ENCODE data around the gene TMEM79. TPM values are rescaled to one million over a fixed set of nuclear protein-coding genes. Genes with fewer than 3 reads are reported as not detected.

Gene TMEM79
- total and polyA plus RNA-seq, 4 donors = 1.6 to 6.8 (median 3.8) TPM

DNA sequence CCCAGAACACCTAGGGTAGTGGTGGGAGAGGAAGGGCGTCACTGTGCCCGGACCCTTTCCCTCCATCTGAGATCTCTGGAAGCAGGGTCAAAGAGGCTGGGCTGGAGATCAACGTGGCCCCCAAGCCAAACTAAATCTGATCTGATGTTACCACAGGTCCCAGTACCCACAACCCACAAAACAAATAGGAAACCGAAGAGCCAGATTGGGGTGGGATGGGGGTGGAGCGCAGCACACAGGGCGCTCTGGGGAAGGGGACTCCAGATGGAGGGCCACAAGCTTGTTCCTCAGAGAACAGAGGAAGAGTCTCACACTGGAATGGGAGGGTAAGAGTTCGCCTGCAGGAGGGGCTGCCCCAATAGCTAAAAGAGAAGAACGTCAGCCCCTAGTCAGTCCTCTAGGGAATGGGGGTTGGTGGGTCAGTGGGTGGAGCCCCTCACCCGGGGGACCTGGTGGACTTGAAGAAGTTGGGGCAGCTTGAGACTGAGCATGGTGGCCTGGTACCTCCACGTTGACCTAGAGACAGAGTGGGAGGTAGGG is 37.8 kb upstream of the TMEM79 start:
- DNase-seq (ENCODE audit: low read depth in 4 of 6, low spot score in 6 of 6) = no peak
- peak overlapping the region; percentile 36 for H3K4me3 ChIP-seq (ENCODE audit: low read depth, low read length)

DNA sequence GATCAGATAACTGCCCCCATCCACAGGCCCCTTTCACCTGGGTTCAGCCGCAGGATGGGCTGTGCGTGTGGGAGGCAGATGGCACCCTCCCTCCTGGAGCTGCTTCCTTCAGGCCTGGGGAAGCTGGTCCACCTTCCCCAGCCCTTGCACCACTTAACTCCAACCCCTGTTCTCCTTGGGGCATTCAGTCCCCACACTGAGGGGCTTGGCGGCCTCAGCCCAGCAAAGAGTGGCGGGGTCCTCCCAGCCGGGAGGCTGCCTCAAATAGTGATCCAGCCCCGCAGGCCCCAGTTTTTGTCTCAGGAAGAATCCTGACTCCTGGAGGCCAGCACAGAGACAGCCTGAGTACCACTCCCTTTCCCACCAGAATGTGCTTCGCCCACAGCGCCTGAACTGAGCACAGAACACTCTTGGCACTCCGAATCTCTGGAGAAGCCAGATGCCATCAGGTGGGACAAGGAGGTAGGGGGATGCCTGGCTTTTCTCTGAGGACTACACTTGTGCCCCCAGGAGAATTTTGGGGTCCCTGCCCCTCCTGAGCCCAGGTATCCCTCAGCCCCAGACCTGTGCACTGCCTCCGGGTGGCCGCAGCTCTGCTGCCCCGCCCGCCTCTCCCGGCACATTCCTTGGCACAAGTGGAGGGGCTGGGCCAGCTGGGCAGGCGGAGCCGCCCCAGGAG is 37.2 kb upstream of the TMEM79 start:
- Histone ChIP-seq H3K27me3 (ENCODE audit: control insufficient read depth, insufficient read depth, low read length) (peaks cover 6% of the 10 kb centered on the region), H3K36me3 (ENCODE audit: control insufficient read depth, insufficient read depth, low read length) (peaks cover 83% of the 10 kb centered on the region), H3K27ac (ENCODE audit: low read depth, low read length) (peak overlapping the region; percentile 96), H3K4me1 (ENCODE audit: control insufficient read depth, insufficient read depth, low read length) (peaks cover 83% of the 10 kb centered on the region), H3K9me3 (ENCODE audit: control insufficient read depth, insufficient read depth, low read length) (no peaks in the 10 kb centered on the region), H3K4me3 (ENCODE audit: low read depth, low read length) (peak overlapping the region; percentile 36)
- 65% methylated on average over 14 of the region's 16 CpGs for WGBS (ENCODE audit: insufficient coverage)
- DNase-seq (ENCODE audit: low read depth in 4 of 6, low spot score in 6 of 6) = peak in 1 of 6 donors; percentile 39

More for the DNA sequence above, 37.8 kb upstream of the TMEM79 start:
- Histone ChIP-seq H3K36me3 (ENCODE audit: control insufficient read depth, insufficient read depth, low read length) (peaks cover 83% of the 10 kb centered on the region), H3K9me3 (ENCODE audit: control insufficient read depth, insufficient read depth, low read length) (no peaks in the 10 kb centered on the region), H3K27me3 (ENCODE audit: control insufficient read depth, insufficient read depth, low read length) (peaks cover 6% of the 10 kb centered on the region), H3K27ac (ENCODE audit: low read depth, low read length) (peak overlapping the region; percentile 15), H3K4me1 (ENCODE audit: control insufficient read depth, insufficient read depth, low read length) (peaks cover 77% of the 10 kb centered on the region)
- whole genome bisulfite sequencing (ENCODE audit: insufficient coverage) = 68% methylated on average over 5 of the region's 10 CpGs

DNA sequence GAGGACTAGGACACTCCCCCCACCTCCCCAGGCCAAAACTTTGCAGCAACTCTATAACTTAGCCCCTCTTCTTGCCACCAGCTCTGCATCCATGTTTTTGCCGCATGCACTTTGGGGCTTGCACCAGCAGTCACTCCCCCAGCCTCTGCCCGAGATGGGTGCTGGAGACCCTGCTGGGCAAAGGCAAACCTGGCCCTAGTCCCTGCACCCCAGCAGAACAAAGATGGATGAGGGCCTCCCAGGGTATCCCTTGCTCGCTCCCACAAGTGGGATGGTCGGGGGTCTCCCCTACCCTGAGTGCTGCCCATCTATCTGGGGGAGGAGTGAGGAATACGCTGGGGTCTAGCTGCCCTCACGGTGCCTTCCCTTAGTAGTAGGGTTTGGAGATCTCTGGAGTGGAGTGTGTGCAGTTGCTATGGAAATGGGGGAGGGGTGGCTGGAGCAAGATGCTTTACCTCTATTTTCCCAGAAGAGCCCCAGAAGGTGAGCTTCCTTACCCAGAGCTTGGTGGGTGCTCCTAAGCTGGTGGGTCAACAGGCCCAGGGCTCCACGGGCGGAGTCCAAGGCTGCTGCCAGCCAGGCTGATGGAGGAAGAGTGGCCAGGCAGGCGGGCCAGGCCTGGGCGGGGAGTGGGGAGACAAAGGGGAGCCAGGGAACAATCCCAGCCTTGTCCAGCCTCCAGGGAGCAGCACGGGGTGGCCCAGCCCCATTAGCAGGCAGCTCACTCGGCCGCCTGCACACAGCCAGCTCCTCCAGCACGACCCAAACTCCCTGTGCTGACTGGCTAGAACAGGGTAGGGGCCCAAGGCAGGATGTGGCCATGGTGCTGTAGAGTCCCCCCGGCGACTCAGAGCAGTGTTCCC is 36.4 kb upstream of the TMEM79 start, which contains the start of gene PAQR6:
TSS of gene PAQR6 (minus strand) at position 597 of the 863 bp plus-strand sequence. CDS start 1,325 bp downstream, outside the sequence.
- peaks cover 85% of the 10 kb centered on the region for H3K4me1 ChIP-seq (ENCODE audit: control insufficient read depth, insufficient read depth, low read length)

DNA sequence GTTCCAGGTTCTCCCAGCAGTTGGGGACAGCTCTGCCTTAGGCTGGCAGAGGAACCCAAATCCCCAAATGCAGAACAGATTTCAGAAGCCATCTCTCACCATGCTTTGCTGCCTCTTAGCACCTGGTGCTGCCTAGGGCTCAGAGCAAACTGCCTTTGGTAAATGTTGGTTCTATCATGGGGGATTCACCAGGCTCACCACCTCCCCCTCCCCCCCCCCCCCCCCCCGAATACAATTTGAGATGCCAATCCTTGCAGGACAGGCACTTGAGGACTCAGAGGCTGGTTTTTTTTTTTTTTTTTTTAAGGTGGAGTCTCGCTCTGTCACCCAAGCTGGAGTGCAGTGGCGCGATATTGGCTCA is 35.8 kb upstream of the TMEM79 start:
- Histone ChIP-seq H3K4me1 (ENCODE audit: control insufficient read depth, insufficient read depth, low read length) (peaks cover 85% of the 10 kb centered on the region), H3K9me3 (ENCODE audit: control insufficient read depth, insufficient read depth, low read length) (no peaks in the 10 kb centered on the region), H3K36me3 (ENCODE audit: control insufficient read depth, insufficient read depth, low read length) (peaks cover 83% of the 10 kb centered on the region), H3K4me3 (ENCODE audit: low read depth, low read length) (no peak overlapping the region), H3K27me3 (ENCODE audit: control insufficient read depth, insufficient read depth, low read length) (peaks cover 6% of the 10 kb centered on the region), H3K27ac (ENCODE audit: low read depth, low read length) (peak overlapping the region; percentile 96)
- DNase-seq (ENCODE audit: low read depth in 4 of 6, low spot score in 6 of 6) = no peak
- WGBS (ENCODE audit: insufficient coverage) = no CpG with 5 or more reads among the region's 4 CpGs

More for the DNA sequence above, 36.4 kb upstream of the TMEM79 start, which contains the start of gene PAQR6:
- H3K27me3 ChIP-seq (ENCODE audit: control insufficient read depth, insufficient read depth, low read length) = peaks cover 6% of the 10 kb centered on the region
- peak within 1 kb of the TSS; percentile 36 for H3K4me3 ChIP-seq (ENCODE audit: low read depth, low read length)
- WGBS (ENCODE audit: insufficient coverage) = 23% methylated on average over 11 of the region's 16 CpGs
- peak within 1 kb of the TSS; percentile 96 for H3K27ac ChIP-seq (ENCODE audit: low read depth, low read length)
- no peaks in the 10 kb centered on the region for H3K9me3 ChIP-seq (ENCODE audit: control insufficient read depth, insufficient read depth, low read length)
- peaks cover 83% of the 10 kb centered on the region for H3K36me3 ChIP-seq (ENCODE audit: control insufficient read depth, insufficient read depth, low read length)
- DNase-seq (ENCODE audit: low read depth in 4 of 6, low spot score in 6 of 6) = peak; percentile 44 to 92 (median 72)

DNA sequence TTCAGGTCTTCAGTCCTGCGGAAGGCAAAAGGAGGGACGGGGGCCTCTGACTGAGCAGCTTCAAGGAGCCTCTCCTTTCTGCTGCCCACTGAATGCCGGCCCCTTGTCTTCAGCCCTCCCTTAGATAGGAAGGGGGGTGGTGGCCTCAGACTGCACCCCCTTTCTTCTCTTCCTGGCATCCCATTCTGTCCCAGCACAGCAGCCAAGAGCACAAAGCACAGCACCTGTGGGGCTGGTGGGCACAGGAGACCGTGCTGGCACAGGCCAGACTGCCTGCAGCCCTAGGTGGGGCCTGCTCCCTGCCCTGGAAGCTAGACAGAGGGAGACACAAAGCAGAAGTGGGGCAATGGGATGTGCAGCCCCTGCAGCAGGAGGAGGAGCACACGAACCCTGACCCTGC is 34.5 kb upstream of the TMEM79 start:
- no peak overlapping the region for H3K4me3 ChIP-seq (ENCODE audit: low read depth, low read length)
- H3K27ac ChIP-seq (ENCODE audit: low read depth, low read length) = peak overlapping the region; percentile 96

DNA sequence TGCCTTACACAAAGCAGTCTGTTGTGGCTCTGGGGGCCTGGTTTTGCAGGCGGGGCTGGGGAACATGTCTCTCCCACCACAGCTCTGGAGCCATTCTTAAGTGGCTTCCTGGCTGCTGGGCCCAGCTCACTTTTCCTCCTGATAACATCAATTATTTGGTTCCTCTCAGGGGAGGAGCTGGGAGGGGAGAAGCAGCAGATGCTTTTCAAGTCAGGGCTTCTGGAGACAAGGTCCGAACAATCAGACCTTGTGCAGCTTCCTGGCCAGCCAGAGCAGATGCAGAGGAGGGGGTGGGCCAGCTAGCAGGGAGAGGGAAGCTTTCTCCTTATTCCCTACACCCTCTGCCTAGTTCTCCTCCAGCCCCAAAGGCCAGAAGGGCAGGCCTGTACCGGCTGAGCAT is 32.6 kb upstream of the TMEM79 start:
- Histone ChIP-seq H3K4me3 (ENCODE audit: low read depth, low read length) (no peak overlapping the region), H3K27ac (ENCODE audit: low read depth, low read length) (peak overlapping the region; percentile 54), H3K36me3 (ENCODE audit: control insufficient read depth, insufficient read depth, low read length) (peaks cover 85% of the 10 kb centered on the region), H3K27me3 (ENCODE audit: control insufficient read depth, insufficient read depth, low read length) (no peaks in the 10 kb centered on the region), H3K9me3 (ENCODE audit: control insufficient read depth, insufficient read depth, low read length) (no peaks in the 10 kb centered on the region), H3K4me1 (ENCODE audit: control insufficient read depth, insufficient read depth, low read length) (peaks cover 56% of the 10 kb centered on the region)
- DNase-seq (ENCODE audit: low read depth in 4 of 6, low spot score in 6 of 6) = peak in 2 of 6 donors; percentile 38 to 59
- 63% methylated on average over 1 of the region's 3 CpGs for WGBS (ENCODE audit: insufficient coverage)

More for the DNA sequence above, 34.5 kb upstream of the TMEM79 start:
- peaks cover 75% of the 10 kb centered on the region for H3K4me1 ChIP-seq (ENCODE audit: control insufficient read depth, insufficient read depth, low read length)
- no peaks in the 10 kb centered on the region for H3K9me3 ChIP-seq (ENCODE audit: control insufficient read depth, insufficient read depth, low read length)
- peaks cover 82% of the 10 kb centered on the region for H3K36me3 ChIP-seq (ENCODE audit: control insufficient read depth, insufficient read depth, low read length)
- WGBS (ENCODE audit: insufficient coverage) = 44% methylated on average over 3 of the region's 5 CpGs
- H3K27me3 ChIP-seq (ENCODE audit: control insufficient read depth, insufficient read depth, low read length) = peaks cover 6% of the 10 kb centered on the region
- DNase-seq (ENCODE audit: low read depth in 4 of 6, low spot score in 6 of 6) = no peak

DNA sequence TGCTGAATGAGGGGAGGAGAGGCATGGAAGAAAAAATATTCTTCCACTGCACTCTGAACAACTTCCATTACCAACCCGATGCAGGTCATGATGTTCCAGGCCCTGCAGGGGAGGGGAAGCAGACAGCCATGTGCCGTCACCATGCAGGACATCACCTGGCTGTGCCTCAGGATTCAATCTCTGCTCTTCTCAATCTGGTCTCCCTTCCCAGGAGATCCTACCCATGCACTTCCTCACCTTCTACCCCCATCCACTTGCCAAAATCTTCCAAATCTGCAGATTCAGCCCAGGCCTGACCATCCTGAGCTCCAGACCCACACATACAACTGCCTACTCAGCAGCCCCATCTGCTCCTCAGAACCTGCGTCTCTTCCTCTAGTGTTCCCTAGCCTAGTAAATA is 30.5 kb upstream of the TMEM79 start:
- Histone ChIP-seq H3K27ac (ENCODE audit: low read depth, low read length) (no peak overlapping the region), H3K4me1 (ENCODE audit: control insufficient read depth, insufficient read depth, low read length) (peaks cover 35% of the 10 kb centered on the region), H3K4me3 (ENCODE audit: low read depth, low read length) (no peak overlapping the region), H3K9me3 (ENCODE audit: control insufficient read depth, insufficient read depth, low read length) (no peaks in the 10 kb centered on the region), H3K27me3 (ENCODE audit: control insufficient read depth, insufficient read depth, low read length) (no peaks in the 10 kb centered on the region), H3K36me3 (ENCODE audit: control insufficient read depth, insufficient read depth, low read length) (peaks cover 90% of the 10 kb centered on the region)
- DNase-seq (ENCODE audit: low read depth in 4 of 6, low spot score in 6 of 6) = no peak
- WGBS (ENCODE audit: insufficient coverage) = 97% methylated on average over 3 of the region's 3 CpGs

DNA sequence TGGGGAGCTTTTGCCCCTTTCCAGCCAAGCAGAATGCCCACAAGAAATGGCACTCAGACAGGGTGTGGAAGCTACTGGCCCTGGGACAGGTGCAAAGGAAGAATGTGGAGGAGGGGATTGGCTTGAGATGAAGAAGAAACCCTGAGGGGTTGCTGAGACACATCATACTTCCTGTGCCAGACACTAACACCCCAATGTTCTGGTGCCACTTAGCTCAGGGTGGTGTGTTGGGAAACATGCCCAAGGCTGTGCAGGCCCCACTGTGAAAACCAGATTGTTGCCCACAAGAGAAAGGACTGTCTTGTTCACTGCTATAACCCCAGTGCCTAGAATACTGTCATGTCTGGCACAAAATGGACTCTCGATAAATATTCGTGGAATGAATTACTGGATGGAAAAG is 26.4 kb upstream of the TMEM79 start:
- Histone ChIP-seq H3K27ac (ENCODE audit: low read depth, low read length) (no peak overlapping the region), H3K4me1 (ENCODE audit: control insufficient read depth, insufficient read depth, low read length) (peaks cover 12% of the 10 kb centered on the region)

DNA sequence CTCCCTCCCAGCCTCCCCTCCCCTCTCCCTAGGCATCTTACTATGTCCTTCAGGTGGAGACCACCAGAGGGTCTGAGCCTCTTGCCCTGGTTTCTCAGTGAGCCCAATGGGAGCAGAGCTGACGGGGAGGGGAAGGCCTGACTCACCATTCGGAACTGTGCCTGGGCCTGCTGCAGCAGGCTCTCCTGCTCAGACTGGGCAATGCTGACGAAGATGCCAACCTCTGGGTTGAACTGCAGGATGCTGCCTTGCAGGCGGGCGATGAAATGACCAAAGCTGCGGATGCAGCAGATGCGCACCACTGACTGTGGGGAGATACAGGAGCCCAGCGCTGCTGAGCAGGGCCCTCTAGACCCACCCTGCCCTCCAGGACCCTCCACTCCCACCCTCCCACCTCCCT is 25.3 kb upstream of the TMEM79 start:
- peaks cover 90% of the 10 kb centered on the region for H3K36me3 ChIP-seq (ENCODE audit: control insufficient read depth, insufficient read depth, low read length)
- no peak overlapping the region for H3K4me3 ChIP-seq (ENCODE audit: low read depth, low read length)
- H3K4me1 ChIP-seq (ENCODE audit: control insufficient read depth, insufficient read depth, low read length) = peaks cover 12% of the 10 kb centered on the region
- H3K9me3 ChIP-seq (ENCODE audit: control insufficient read depth, insufficient read depth, low read length) = no peaks in the 10 kb centered on the region
- H3K27me3 ChIP-seq (ENCODE audit: control insufficient read depth, insufficient read depth, low read length) = no peaks in the 10 kb centered on the region
- 97% methylated on average over 6 of the region's 8 CpGs for WGBS (ENCODE audit: insufficient coverage)
- H3K27ac ChIP-seq (ENCODE audit: low read depth, low read length) = no peak overlapping the region
- DNase-seq (ENCODE audit: low read depth in 4 of 6, low spot score in 6 of 6) = no peak

More for the DNA sequence above, 26.4 kb upstream of the TMEM79 start:
- Histone ChIP-seq H3K27me3 (ENCODE audit: control insufficient read depth, insufficient read depth, low read length) (no peaks in the 10 kb centered on the region), H3K36me3 (ENCODE audit: control insufficient read depth, insufficient read depth, low read length) (peaks cover 89% of the 10 kb centered on the region), H3K9me3 (ENCODE audit: control insufficient read depth, insufficient read depth, low read length) (no peaks in the 10 kb centered on the region), H3K4me3 (ENCODE audit: low read depth, low read length) (no peak overlapping the region)
- 83% methylated on average over 1 of the region's 2 CpGs for WGBS (ENCODE audit: insufficient coverage)
- DNase-seq (ENCODE audit: low read depth in 4 of 6, low spot score in 6 of 6) = no peak
